ENCODE data around the gene FTO.

DNA sequence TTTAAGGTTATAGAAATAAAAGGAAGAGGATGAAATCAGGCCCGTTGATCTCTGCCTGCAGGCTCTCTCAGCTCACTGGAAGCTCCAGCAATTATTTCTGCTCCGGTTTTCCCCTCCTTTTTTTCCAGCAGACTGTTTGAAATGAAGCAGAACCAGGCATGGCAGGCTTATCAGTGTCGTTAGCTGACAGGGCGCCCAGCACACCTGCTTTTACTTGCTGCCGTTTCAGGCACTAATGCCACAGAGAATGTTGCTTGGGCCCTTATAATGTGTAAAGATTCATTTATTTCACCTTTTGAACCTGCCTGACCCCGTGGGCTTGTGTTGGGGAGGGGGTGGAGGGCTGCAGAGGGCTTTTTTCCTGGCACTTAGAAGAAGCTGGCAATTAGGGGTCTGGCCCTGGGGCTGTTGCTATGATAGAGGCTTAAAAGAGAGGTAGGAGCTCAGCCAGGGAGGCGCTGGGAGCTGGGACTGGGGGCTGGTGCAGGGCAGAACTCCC, 474.6 kb downstream of the FTO start:
- TF ChIP-seq, protein P1, sequence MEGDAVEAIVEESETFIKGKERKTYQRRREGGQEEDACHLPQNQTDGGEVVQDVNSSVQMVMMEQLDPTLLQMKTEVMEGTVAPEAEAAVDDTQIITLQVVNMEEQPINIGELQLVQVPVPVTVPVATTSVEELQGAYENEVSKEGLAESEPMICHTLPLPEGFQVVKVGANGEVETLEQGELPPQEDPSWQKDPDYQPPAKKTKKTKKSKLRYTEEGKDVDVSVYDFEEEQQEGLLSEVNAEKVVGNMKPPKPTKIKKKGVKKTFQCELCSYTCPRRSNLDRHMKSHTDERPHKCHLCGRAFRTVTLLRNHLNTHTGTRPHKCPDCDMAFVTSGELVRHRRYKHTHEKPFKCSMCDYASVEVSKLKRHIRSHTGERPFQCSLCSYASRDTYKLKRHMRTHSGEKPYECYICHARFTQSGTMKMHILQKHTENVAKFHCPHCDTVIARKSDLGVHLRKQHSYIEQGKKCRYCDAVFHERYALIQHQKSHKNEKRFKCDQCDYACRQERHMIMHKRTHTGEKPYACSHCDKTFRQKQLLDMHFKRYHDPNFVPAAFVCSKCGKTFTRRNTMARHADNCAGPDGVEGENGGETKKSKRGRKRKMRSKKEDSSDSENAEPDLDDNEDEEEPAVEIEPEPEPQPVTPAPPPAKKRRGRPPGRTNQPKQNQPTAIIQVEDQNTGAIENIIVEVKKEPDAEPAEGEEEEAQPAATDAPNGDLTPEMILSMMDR (IDR thresholded peaks at IDR 0.05 in 4 of 5, conservative IDR thresholded peaks at IDR 0.05 in 1 of 5) = no peak
- no peak for TF ChIP-seq POLR2A (IDR thresholded peaks at IDR 0.05)

Data from gastrocnemius medialis (tissue), 4 donors.